NCI-H146 treated with DMSO at 0.1 percent for 48 hours (cell line): ENCODE data around the gene CELF1.
"Not testable (repeated sequence)": the region's sequence is repeated elsewhere in the genome, so short reads cannot be mapped to it uniquely, and the experiment has no call there.

ENCODE experiments used
- DNase-seq: peaks from one replicate; lab custom pipeline; 2025; ENCODE audit not compliant: unreplicated experiment; lab: John Stamatoyannopoulos, UW

CELF1 gene

GRCh38 chr11:47577460-47578041 is 24.6 kb upstream of the CELF1 start:
- DNase-seq: no peak

DNA sequence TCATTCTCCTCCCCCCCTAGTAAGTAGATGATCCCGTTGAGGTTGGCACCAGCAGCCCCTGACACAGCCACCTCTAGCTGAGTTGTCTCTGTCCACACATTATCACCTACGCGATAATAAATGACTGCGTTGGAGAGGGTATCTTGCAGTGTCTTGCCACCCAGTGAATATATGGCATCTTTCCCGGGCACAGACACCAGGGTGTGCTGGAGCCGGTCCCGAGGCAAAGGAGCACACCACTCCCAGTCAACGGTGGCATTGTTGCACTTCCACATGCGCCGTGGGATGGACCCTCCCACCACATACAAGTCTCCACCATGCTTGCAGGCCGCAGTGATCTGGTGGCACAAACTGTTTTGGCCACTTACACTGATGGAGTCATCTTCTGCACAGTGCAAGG is 20.4 kb upstream of the CELF1 start:
- no peak for DNase-seq

DNA sequence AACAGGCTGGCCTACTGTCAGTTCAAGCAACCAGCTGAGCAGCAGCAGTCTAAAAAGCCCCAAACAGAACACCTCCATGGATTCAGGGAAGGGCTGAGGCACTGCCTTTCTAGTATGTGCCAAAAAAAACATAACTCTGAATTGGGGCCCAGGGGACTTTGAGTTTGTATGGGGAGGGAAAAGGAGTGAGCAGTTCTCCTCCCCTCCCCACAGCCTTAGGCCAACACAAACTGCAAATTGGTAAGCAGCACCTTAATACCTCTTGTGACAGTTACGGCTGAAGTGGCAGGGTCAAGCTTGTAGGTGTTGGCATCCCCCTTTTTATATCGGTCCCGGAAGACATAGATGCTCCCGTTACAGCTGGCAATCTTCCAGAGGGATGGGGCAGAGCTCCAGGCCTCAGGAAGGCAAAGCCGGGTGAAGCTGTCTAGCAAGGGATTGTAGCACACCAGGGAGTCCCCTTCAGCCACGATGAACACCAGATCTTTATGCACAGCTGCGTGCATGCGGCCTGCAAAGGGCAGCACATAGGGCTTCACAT is 19.9 kb upstream of the CELF1 start:
- no peak for DNase-seq

DNA sequence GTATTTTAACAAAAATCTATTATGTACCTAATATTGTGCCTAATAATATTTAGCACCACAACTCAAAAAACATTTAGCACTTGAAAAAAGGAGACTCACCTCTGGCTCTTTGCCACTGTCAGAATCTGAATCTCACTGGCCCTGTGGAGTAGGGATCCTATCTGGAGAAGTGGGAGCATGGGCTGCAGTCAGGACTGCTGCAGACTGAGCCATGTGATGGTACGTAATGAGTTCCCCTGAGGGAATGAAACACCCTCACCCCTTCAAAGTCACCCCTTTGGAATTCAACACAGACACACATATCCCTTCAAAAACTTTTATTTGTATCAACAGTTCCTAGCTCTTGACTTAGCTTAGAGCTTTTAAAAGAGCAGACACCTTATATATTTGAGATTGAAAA is 19.0 kb upstream of the CELF1 start:
- DNase-seq: no peak

DNA sequence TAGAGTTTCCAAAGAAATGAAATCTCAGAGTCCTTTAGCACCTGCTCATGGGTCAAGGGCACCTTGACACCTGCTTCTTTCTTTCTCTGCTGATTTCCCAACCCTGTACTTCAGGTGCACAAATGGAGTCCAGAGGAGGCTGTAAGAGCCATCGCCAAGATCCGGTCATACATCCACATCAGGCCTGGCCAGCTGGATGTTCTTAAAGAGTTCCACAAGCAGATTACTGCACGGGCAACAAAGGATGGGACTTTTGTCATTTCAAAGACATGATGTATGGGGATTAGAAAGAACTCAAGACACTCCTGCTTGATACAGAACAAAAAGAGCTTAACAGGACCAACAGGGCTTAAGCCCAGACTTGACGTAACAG is 18.4 kb upstream of the CELF1 start:
- DNase-seq: no peak

DNA sequence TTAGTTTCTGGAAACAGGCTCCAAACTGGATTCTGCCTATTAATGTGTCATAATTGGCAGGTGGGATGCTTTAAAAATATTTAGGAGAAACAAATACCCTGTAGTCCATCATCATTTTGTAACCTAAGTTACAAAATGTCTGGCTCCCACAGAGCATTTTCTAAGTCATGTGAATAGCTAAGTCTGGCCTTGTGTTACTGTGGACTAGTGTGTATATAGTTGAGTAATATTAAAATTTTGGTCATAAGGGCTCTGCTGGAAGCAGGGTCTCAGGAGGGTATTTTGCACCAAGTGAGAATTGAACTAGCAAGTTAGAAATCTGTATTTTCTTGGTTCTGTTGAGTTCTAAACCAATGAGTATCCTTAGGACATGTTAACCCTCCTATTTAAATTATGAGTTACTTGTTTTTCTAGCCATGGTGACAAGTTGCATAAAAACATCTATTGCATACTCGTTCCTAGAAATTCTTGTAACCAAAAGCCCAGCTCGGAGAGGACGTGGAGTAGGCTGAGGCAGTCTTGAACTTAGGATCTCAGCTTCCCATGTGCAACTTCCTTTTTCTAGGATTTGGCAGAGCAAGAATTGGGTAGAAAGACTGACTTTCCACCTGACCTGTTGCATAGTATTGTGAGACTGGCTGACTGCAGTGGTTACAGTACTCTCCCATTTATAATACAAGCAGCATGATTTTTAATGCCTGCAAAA is 17.9 kb upstream of the CELF1 start:
- no peak for DNase-seq

DNA sequence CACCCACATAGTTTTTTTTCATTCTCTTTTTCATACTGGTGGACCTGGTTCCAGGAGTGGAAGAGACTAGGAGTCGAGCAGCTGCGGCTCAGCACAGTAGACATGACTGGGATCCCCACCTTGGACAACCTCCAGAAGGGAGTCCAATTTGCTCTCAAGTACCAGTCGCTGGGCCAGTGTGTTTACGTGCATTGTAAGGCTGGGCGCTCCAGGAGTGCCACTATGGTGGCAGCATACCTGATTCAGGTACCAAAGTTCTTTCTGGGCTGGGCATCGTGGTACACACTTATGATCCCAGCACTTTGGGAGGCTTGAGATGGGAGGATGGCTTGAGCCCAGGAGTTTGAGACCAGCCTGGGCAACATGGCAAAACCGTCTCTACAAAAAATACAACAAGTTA is 16.7 kb upstream of the CELF1 start:
- DNase-seq: no peak

- DNase-seq: no peak
Measured at GRCh38 chr11:47566149-47566698, 13.3 kb upstream of the CELF1 start.

DNA sequence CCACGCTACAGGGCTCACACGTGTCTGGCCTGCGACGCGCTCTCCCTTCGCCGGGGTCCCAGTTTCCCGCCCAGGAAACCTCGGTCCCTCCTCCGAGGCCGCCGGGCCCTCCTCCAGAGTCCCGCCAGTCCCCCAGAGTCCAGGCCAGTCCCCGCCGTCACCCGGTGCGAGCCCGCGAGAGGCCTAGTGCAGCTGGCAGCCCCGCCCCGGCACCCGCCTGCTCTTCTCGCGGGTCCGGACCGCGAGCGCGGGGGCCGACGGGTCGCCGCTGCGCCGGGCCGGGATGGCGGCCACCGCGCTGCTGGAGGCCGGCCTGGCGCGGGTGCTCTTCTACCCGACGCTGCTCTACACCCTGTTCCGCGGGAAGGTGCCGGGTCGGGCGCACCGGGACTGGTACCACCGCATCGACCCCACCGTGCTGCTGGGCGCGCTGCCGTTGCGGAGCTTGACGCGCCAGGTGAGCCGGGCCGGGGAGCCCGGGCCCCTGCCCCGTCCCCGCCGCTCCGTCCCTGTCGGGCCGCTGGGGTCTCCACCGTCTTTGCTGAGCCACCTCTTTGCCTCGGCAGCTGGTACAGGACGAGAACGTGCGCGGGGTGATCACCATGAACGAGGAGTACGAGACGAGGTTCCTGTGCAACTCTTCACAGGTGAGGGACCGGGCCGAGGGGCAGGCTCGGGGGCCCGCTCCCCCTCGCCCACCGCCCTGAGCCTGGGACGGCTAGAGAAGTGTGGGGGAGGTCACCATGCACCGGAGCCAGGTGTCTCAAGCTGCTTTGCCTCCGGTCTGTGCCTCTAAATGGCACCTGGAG is 12.6 kb upstream of the CELF1 start, which contains the start of gene PTPMT1:
Gene PTPMT1 (plus strand): TSS at position 260 of the 809 bp plus-strand sequence. CDS start 24 bp downstream, at position 284.
- DNase-seq: peak; percentile 32

DNA sequence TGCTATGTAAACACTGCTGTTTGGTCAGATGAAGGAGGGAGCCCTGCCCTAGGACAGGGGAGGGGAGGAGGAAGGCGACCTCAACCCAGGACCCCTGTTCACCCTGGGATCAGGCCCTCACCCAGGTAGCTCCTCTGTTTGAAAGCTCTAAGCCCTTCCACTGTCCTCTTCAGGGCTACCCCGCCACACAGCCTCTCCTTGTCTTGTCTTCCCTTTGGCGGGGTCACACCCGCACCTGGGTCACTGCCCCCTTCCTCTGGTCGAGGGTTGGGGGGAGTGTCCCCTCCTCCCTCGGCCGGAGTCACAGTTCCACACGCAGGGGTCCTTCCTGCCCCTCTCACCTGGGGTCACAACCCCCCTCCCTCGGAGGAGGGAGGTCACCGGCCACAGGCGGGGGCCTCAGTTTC is 12.0 kb upstream of the CELF1 start:
- DNase-seq: no peak

- DNase-seq: not testable (repeated sequence)
Measured at GRCh38 chr11:47564366-47564765, 11.4 kb upstream of the CELF1 start.

- not testable (repeated sequence) for DNase-seq
Measured at GRCh38 chr11:47562393-47562792, 9.5 kb upstream of the CELF1 start.

DNA sequence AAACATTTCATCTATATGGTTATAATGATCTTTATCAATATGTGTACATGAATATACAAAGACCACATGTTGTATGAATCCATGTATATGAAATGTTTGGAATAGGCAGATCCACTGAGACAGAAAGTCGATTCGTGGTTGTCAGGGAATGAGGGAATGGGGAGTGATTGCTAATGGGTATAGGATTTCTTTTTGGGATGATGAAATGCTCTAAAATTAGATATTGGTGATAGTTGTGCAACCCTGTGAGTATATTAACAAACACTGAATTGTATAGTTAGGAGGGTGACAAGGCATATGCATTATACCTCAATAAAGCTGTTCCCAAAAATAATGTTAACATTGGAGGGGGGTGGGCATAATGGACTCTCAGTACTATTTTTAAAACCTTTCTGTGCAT is 7.5 kb upstream of the CELF1 start:
- DNase-seq: no peak

GRCh38 chr11:47558695-47559094 is 5.8 kb upstream of the CELF1 start:
- DNase-seq: no peak

- DNase-seq: not testable (repeated sequence)
Measured at GRCh38 chr11:47557004-47557403, 4.1 kb upstream of the CELF1 start.

DNA sequence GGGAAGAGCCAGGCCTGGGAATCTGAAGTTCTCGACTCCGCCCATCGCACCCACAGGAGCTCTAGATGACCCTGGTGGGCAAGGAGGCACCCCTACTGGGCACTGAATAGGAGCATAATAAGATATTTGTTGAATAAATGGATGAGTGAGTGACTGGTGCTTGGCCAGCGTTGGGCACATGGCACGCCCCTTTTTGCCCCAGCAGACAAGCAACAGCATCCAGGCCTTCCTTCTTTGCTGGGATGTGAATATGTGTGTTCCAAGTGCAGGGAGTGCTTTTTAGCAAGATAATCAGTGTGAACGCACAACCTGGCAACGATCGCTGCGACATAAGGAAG is 443 bp upstream of the CELF1 start:
- no peak for DNase-seq

GRCh38 chr11:47552056-47552565 is 821 bp downstream of the CELF1 start:
- DNase-seq: no peak

- no peak for DNase-seq
Measured at GRCh38 chr11:47551086-47551485, 1.8 kb downstream of the CELF1 start.

DNA sequence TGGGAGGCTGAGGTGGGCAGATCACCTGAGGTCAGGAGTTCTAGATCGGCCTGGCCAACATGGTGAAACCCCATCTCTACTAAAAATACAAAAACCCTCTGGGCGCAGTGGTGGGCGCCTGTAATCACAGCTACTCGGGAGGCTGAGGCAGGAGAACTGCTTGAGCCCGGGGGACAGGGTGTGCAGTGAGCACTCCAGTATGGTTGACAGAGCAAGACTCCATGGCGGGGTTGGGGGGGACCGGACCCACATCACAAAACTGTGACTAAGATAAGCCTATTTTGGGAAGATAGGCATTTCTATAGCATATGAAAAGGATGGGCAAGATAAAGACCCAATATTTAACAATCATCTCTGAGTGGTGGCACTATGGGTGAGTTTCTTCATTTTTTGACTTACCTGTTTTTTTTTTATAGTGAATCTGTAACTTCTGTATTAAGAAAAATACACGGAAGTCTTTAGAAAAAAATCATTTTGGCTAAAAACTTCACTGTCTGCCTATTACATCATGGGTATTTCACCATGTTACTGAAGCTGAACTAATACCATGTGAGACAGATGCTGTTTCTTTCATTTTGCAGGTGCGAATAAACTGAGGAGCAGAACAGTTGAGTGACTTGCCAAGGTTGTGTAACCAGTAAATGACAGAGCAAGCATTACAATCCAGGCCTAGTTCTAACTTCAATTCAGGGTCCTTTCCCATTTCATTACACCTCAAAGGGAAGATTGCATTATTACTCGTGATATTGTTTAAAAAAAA is 2.5 kb downstream of the CELF1 start:
- DNase-seq: no peak

DNA sequence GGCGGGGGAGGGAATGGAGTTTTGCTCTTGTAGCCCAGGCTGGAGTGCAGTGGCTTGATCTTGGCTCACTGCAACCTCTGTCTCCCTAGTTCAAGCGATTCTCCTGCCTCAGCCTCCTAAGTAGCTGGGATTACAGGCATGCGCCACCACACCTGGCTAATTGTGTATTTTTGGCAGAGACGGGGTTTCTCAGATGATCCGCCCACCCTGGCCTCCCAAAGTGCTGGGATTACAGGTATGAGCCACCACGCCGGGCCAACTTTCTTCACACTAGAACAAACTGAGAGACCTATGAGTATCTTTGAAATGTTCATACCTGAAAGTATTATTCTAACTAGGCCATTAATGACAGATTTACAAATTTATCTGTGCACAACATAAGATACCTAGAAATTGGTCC is 6.7 kb downstream of the CELF1 start:
- not testable (repeated sequence) for DNase-seq

DNA sequence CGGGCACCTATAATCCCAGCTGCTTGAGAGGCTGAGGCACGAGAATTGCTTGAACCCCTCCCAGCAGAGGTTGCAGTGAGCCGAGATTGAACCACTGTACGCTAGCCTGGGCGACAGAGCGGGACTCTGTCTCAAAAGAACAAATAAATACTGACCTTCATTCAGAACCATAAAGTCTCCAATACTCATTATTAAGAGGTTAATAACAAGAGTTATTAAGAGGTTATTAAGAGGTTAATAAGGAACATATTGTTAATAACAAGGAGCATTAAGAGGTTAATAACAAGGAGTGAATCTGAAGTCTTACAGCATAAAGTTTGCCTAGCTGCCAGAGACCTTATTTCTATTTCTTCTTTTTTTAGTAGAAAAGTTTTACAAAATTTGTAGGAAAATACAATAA is 7.6 kb downstream of the CELF1 start:
- no peak for DNase-seq
